ENCODE measurements around the gene DRP2. TPM values are rescaled to one million over a fixed set of nuclear protein-coding genes. Genes with fewer than 3 reads are reported as not detected.

The DRP2 gene
- total RNA-seq, 2 experiments from 2014 or later = not detected

Other genes starting within 250 kb of the DRP2 start
- 10 to 100 TPM; 27.9 to 28.0 TPM for gene TRMT2B, start 167.7 kb upstream of the DRP2 start, total RNA-seq
- not detected for gene TMEM35A, start 140.9 kb upstream of the DRP2 start, total RNA-seq
- under 1 TPM; 0.28 to 0.49 TPM for gene CENPI, start 121.6 kb upstream of the DRP2 start, total RNA-seq
- not detected for gene TAF7L, start 71.5 kb downstream of the DRP2 start, total RNA-seq
- gene TIMM8A, start 129.0 kb downstream of the DRP2 start, total RNA-seq = 1 to 10 TPM; 5.0 to 6.4 TPM
- gene BTK, start 166.4 kb downstream of the DRP2 start, total RNA-seq = under 1 TPM; 0.42 to 0.49 TPM
- gene RPL36A, start 171.2 kb downstream of the DRP2 start, total RNA-seq = 100 to 1,000 TPM; 417 to 536 TPM
- gene GLA, start 188.1 kb downstream of the DRP2 start, total RNA-seq = 10 to 100 TPM; 26.6 to 26.8 TPM
- 10 to 100 TPM; 50.9 to 51.4 TPM for gene HNRNPH2, start 188.4 kb downstream of the DRP2 start, total RNA-seq